ENCODE data around the gene RAD21L1.

GRCh38 chr20:1242530-1242929 is 16.7 kb downstream of the RAD21L1 start:
- TF ChIP-seq ARNTL (CRISPR knock-in tag; IDR thresholded peaks at IDR 0.05; ENCODE audit: borderline replicate concordance, low read depth) (no peak), TCF4 (CRISPR knock-in tag; IDR thresholded peaks at IDR 0.05; ENCODE audit: borderline replicate concordance) (no peak), RARB (CRISPR knock-in tag; IDR thresholded peaks at IDR 0.05) (no peak), ZC3H10 (CRISPR knock-in tag; IDR thresholded peaks at IDR 0.05) (no peak), PATZ1 (CRISPR knock-in tag; IDR thresholded peaks at IDR 0.05; ENCODE audit: borderline replicate concordance) (no peak), ZNF565 (CRISPR knock-in tag; conservative IDR thresholded peaks at IDR 0.05; ENCODE audit: low read depth) (no peak), SNAI2 (CRISPR knock-in tag; IDR thresholded peaks at IDR 0.05) (no peak)

Measured in SK-N-SH treated with all-trans-retinoic acid at 6 μM for 48 hours (cell line).